ENCODE results near the gene LRP2. TPM values are rescaled to one million over a fixed set of nuclear protein-coding genes. Genes with fewer than 3 reads are reported as not detected.

The LRP2 gene
- total and polyA plus RNA-seq, 2 experiments from 2014 or later, result 0.68 to 2.7 TPM

GRCh38 chr2:169247211-169247610, 115.1 kb downstream of the LRP2 start (continued):
- TF ChIP-seq, protein P1, sequence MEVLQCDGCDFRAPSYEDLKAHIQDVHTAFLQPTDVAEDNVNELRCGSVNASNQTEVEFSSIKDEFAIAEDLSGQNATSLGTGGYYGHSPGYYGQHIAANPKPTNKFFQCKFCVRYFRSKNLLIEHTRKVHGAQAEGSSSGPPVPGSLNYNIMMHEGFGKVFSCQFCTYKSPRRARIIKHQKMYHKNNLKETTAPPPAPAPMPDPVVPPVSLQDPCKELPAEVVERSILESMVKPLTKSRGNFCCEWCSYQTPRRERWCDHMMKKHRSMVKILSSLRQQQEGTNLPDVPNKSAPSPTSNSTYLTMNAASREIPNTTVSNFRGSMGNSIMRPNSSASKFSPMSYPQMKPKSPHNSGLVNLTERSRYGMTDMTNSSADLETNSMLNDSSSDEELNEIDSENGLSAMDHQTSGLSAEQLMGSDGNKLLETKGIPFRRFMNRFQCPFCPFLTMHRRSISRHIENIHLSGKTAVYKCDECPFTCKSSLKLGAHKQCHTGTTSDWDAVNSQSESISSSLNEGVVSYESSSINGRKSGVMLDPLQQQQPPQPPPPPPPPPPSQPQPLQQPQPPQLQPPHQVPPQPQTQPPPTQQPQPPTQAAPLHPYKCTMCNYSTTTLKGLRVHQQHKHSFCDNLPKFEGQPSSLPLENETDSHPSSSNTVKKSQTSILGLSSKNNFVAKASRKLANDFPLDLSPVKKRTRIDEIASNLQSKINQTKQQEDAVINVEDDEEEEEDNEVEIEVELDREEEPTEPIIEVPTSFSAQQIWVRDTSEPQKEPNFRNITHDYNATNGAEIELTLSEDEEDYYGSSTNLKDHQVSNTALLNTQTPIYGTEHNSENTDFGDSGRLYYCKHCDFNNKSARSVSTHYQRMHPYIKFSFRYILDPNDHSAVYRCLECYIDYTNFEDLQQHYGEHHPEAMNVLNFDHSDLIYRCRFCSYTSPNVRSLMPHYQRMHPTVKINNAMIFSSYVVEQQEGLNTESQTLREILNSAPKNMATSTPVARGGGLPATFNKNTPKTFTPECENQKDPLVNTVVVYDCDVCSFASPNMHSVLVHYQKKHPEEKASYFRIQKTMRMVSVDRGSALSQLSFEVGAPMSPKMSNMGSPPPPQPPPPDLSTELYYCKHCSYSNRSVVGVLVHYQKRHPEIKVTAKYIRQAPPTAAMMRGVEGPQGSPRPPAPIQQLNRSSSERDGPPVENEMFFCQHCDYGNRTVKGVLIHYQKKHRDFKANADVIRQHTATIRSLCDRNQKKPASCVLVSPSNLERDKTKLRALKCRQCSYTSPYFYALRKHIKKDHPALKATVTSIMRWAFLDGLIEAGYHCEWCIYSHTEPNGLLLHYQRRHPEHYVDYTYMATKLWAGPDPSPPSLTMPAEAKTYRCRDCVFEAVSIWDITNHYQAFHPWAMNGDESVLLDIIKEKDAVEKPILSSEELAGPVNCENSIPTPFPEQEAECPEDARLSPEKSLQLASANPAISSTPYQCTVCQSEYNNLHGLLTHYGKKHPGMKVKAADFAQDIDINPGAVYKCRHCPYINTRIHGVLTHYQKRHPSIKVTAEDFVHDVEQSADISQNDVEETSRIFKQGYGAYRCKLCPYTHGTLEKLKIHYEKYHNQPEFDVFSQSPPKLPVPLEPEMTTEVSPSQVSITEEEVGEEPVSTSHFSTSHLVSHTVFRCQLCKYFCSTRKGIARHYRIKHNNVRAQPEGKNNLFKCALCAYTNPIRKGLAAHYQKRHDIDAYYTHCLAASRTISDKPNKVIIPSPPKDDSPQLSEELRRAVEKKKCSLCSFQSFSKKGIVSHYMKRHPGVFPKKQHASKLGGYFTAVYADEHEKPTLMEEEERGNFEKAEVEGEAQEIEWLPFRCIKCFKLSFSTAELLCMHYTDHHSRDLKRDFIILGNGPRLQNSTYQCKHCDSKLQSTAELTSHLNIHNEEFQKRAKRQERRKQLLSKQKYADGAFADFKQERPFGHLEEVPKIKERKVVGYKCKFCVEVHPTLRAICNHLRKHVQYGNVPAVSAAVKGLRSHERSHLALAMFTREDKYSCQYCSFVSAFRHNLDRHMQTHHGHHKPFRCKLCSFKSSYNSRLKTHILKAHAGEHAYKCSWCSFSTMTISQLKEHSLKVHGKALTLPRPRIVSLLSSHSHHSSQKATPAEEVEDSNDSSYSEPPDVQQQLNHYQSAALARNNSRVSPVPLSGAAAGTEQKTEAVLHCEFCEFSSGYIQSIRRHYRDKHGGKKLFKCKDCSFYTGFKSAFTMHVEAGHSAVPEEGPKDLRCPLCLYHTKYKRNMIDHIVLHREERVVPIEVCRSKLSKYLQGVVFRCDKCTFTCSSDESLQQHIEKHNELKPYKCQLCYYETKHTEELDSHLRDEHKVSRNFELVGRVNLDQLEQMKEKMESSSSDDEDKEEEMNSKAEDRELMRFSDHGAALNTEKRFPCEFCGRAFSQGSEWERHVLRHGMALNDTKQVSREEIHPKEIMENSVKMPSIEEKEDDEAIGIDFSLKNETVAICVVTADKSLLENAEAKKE (CRISPR knock-in tag; IDR thresholded peaks at IDR 0.05), result no peak
- TF ChIP-seq, protein P2, sequence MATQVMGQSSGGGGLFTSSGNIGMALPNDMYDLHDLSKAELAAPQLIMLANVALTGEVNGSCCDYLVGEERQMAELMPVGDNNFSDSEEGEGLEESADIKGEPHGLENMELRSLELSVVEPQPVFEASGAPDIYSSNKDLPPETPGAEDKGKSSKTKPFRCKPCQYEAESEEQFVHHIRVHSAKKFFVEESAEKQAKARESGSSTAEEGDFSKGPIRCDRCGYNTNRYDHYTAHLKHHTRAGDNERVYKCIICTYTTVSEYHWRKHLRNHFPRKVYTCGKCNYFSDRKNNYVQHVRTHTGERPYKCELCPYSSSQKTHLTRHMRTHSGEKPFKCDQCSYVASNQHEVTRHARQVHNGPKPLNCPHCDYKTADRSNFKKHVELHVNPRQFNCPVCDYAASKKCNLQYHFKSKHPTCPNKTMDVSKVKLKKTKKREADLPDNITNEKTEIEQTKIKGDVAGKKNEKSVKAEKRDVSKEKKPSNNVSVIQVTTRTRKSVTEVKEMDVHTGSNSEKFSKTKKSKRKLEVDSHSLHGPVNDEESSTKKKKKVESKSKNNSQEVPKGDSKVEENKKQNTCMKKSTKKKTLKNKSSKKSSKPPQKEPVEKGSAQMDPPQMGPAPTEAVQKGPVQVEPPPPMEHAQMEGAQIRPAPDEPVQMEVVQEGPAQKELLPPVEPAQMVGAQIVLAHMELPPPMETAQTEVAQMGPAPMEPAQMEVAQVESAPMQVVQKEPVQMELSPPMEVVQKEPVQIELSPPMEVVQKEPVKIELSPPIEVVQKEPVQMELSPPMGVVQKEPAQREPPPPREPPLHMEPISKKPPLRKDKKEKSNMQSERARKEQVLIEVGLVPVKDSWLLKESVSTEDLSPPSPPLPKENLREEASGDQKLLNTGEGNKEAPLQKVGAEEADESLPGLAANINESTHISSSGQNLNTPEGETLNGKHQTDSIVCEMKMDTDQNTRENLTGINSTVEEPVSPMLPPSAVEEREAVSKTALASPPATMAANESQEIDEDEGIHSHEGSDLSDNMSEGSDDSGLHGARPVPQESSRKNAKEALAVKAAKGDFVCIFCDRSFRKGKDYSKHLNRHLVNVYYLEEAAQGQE (IDR thresholded peaks at IDR 0.05; ENCODE audit: unreplicated experiment), result no peak
- TF ChIP-seq STAT1 (IDR thresholded peaks at IDR 0.05; ENCODE audit: unreplicated experiment) (no peak), EZH2 (IDR thresholded peaks at IDR 0.05; ENCODE audit: low read depth, unreplicated experiment) (no peak), CREB1 (CRISPR knock-in tag; IDR thresholded peaks at IDR 0.05; ENCODE audit: low read depth) (no peak), JUNB (IDR thresholded peaks at IDR 0.05; ENCODE audit: unreplicated experiment) (no peak), POLR2AphosphoS5 (IDR thresholded peaks at IDR 0.05; ENCODE audit: low read depth) (no peak), EZH2phosphoT487 (IDR thresholded peaks at IDR 0.05; ENCODE audit: unreplicated experiment) (no peak), NANOG (IDR thresholded peaks at IDR 0.05; ENCODE audit: borderline replicate concordance) (no peak), ZNF331 (CRISPR knock-in tag; IDR thresholded peaks at IDR 0.05; ENCODE audit: low read depth) (no peak), ZNF114 (CRISPR knock-in tag; IDR thresholded peaks at IDR 0.05) (no peak)

Data from GM23338 (cell line).